PC-9 (cell line): Measurements from ENCODE around the gene SSX5.
"Not testable (repeated sequence)": the region's sequence is repeated elsewhere in the genome, so short reads cannot be mapped to it uniquely, and the experiment has no call there.

Source experiments
- EZH2 ChIP-seq: fragments of 200-600 bp; sonication (generic); IDR thresholded peaks from 2 replicates; pipeline ENCODE4 v1.8.0; 2017; ENCODE audit warnings: antibody characterized with exemption, low read depth
- TF ChIP-seq, protein P1 (sequence below): fragments of 200-600 bp; sonication (generic); conservative IDR thresholded peaks from 2 replicates; pipeline ENCODE4 v1.6.1; 2017; ENCODE audit warnings: mixed run types, antibody characterized with exemption, mild to moderate bottlenecking, moderate library complexity

DNA sequence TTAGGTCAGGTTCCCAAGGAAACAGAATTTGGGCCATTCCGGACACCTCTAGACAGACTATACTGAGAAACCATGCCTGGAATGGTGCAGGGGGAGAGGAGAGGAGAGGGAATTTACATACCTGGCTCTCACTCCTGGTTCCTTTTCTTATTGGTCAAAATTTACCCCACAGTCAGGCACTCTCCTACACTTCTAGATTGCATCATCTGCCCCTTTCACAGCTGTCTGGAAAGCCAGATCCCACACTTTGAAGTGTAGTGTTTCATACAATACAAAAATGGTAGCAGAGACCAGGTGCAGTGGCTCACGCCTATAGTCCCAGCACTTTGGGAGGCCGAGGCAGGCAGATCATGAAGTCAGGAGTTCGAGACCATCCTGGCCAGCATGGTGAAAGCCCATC lies 27.6 kb upstream of the SSX5 start:
- TF ChIP-seq, protein P1, sequence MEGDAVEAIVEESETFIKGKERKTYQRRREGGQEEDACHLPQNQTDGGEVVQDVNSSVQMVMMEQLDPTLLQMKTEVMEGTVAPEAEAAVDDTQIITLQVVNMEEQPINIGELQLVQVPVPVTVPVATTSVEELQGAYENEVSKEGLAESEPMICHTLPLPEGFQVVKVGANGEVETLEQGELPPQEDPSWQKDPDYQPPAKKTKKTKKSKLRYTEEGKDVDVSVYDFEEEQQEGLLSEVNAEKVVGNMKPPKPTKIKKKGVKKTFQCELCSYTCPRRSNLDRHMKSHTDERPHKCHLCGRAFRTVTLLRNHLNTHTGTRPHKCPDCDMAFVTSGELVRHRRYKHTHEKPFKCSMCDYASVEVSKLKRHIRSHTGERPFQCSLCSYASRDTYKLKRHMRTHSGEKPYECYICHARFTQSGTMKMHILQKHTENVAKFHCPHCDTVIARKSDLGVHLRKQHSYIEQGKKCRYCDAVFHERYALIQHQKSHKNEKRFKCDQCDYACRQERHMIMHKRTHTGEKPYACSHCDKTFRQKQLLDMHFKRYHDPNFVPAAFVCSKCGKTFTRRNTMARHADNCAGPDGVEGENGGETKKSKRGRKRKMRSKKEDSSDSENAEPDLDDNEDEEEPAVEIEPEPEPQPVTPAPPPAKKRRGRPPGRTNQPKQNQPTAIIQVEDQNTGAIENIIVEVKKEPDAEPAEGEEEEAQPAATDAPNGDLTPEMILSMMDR = not testable (repeated sequence)
- TF ChIP-seq EZH2 = not testable (repeated sequence)
